ENCODE data around the gene LMOD2.
"Not testable (repeated sequence)": the region's sequence is repeated elsewhere in the genome, so short reads cannot be mapped to it uniquely, and the experiment has no call there.

The LMOD2 gene

GRCh38 chr7:123655614-123656013, at the start of gene LMOD2:
LMOD2 (plus strand) TSS chr7:123655866; CDS start chr7:123655964, 98 bp downstream.
- no peak for DNase-seq

GRCh38 chr7:123607423-123607975, 48.2 kb upstream of the LMOD2 start:
- DNase-seq = no peak

GRCh38 chr7:123608991-123609882, 46.4 kb upstream of the LMOD2 start:
- no peak for DNase-seq

- DNase-seq = no peak
These were observed 45.8 kb upstream of the LMOD2 start for GRCh38 chr7:123609883-123610239.

GRCh38 chr7:123612024-123612423, 43.6 kb upstream of the LMOD2 start:
- no peak for DNase-seq

- DNase-seq = no peak
These were observed 40.3 kb upstream of the LMOD2 start for GRCh38 chr7:123615344-123615743.

GRCh38 chr7:123616223-123616622, 39.4 kb upstream of the LMOD2 start:
- DNase-seq = no peak

GRCh38 chr7:123621707-123622106, 34.0 kb upstream of the LMOD2 start:
- DNase-seq = no peak

GRCh38 chr7:123622660-123623386, 32.8 kb upstream of the LMOD2 start:
- DNase-seq = no peak

GRCh38 chr7:123624527-123625183, 31.0 kb upstream of the LMOD2 start:
- peak; percentile 55 for DNase-seq

GRCh38 chr7:123625254-123625653, 30.4 kb upstream of the LMOD2 start:
- DNase-seq = no peak

GRCh38 chr7:123627851-123628250, 27.8 kb upstream of the LMOD2 start:
- no peak for DNase-seq

- no peak for DNase-seq
These were observed 26.8 kb upstream of the LMOD2 start for GRCh38 chr7:123628829-123629228.

GRCh38 chr7:123629281-123629680, 26.4 kb upstream of the LMOD2 start:
- no peak for DNase-seq

- no peak for DNase-seq
These were observed 22.9 kb upstream of the LMOD2 start for GRCh38 chr7:123632808-123633207.

GRCh38 chr7:123633553-123633952, 22.1 kb upstream of the LMOD2 start:
- no peak for DNase-seq

GRCh38 chr7:123634011-123634573, 21.6 kb upstream of the LMOD2 start:
- DNase-seq = not testable (repeated sequence)

GRCh38 chr7:123635551-123636359, 19.9 kb upstream of the LMOD2 start:
- DNase-seq = peak; percentile 5

- no peak for DNase-seq
These were observed 18.5 kb upstream of the LMOD2 start for GRCh38 chr7:123637203-123637602.

GRCh38 chr7:123637878-123638277, 17.8 kb upstream of the LMOD2 start:
- DNase-seq = no peak

GRCh38 chr7:123639631-123640030, 16.0 kb upstream of the LMOD2 start:
- no peak for DNase-seq

- no peak for DNase-seq
These were observed 15.1 kb upstream of the LMOD2 start for GRCh38 chr7:123640583-123640982.

Data from CD4-positive, alpha-beta T cell treated with Interleukin-21 for 1 hour (primary cell).